Activated naive CD8-positive, alpha-beta T cell treated with anti-CD3 and anti-CD28 coated beads, Interleukin-2, amount 50 U/mL, for 24 hours (primary cell): ENCODE data around the gene CCNL1.
"Not testable (repeated sequence)": the region's sequence is repeated elsewhere in the genome, so short reads cannot be mapped to it uniquely, and the experiment has no call there.

Experiments
- ATAC-seq: fragments of 150-1000 bp; cut with Tn5 transposase; one replicate; pipeline ENCODE4 v1.10.0; 2021
- DNase-seq: peaks from one replicate; pipeline ENCODE4 v3.0.0; 2021
- H3K27ac Mint-ChIP-seq: one replicate; pipeline ENCODE4 v1.8.0; 2021; ENCODE audit warnings: mild to moderate bottlenecking, mixed read lengths
- H3K27me3 Mint-ChIP-seq: one replicate; pipeline ENCODE4 v1.8.0; 2021; ENCODE audit warnings: mixed read lengths
- H3K36me3 Mint-ChIP-seq: one replicate; pipeline ENCODE4 v1.8.0; 2021; ENCODE audit warnings: low read depth, mixed read lengths
- H3K4me1 Mint-ChIP-seq: one replicate; pipeline ENCODE4 v1.8.0; 2021; ENCODE audit warnings: mixed read lengths
- H3K4me3 Mint-ChIP-seq: one replicate; pipeline ENCODE4 v1.8.0; 2021; ENCODE audit warnings: mild to moderate bottlenecking, moderate library complexity, mixed read lengths
- H3K9me3 Mint-ChIP-seq: one replicate; pipeline ENCODE4 v1.8.0; 2021; ENCODE audit warnings: mixed read lengths

The CCNL1 gene

DNA sequence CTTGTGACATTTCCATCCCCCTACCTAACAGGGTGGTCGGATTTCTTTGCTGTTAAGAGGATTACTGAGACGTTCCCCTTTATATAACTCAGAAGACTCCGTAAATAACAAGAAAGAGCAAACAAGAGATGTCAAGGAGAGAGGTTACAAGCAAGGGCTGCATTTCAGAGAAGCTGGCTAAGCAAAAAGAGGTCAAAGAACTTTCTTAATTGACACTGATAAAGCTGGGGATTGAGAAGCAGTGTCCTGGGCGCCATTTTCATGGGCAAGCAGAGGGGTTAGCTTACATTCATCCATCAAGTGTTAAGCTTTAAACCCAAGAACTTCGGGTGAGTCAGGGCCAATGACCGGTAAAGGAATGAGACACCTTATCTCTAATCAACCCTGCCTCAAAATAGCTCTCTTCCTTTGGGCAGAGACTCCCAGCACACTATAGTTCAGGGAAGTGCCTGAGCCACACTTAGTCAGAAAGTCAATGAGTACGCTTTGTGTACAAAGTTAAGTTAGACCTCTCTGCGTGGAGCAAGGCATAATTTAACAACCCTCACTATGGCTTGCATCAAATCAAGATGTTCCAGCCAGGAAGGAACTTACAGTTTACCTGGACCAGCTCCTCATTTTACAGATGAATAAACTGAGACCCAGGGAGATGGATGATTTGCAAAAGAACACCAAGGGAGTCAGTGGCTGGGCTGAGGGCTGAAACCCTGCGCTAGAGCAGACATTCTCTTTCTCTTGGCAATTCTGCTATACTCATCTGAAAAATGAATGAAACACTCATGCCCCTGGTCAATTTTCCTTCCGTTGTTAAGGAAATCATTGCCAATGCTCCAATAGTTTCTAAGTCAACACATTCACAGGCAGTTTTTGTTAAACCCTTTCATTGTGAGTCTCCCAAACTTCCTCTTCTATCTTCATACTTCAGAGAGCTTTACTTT, 44.6 kb downstream of the CCNL1 start:
- Mint-ChIP-seq H3K27me3 (peaks cover 2% of the 10 kb centered on the region), H3K36me3 (no peaks in the 10 kb centered on the region), H3K4me3 (no peak overlapping the region), H3K4me1 (peaks cover 14% of the 10 kb centered on the region), H3K9me3 (no peaks in the 10 kb centered on the region), H3K27ac (no peak overlapping the region)
- no peak for ATAC-seq
- no peak for DNase-seq

DNA sequence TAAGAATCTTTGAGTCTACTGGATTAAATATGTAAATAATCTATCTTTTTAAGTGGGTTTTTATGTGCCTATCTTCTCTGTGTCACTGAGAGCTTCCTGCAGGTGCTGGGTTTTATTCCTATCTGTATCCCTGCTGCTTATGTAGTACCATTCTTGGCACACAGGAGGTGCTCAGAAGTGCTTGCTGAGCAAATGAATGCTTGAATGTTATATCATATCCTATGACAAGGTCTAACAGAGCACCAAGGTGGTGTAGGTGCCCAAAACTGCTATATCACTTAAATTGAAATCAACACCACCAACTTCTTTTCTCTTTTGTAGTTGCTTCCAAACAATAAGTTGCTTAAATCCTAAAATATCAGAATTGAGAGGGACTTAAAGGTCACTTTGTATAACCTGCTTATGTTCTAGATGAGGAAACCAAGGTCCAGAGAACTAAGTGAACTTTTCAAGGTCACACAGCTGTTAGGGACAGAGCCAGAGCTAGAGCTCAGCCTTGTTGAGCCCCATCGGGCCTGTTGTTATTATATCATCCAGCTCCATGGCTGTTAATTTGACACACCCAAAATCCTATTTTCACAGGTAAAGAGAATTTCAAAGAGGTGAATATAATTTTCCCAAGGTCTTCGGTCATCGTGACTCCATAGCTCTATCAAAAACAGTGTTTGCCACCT, 46.0 kb downstream of the CCNL1 start:
- peaks cover 7% of the 10 kb centered on the region for H3K4me1 Mint-ChIP-seq
- no peaks in the 10 kb centered on the region for H3K9me3 Mint-ChIP-seq
- ATAC-seq (no peak), DNase-seq (no peak)
- H3K4me3 Mint-ChIP-seq, result no peak overlapping the region
- H3K27ac Mint-ChIP-seq, result no peak overlapping the region
- H3K36me3 Mint-ChIP-seq, result no peaks in the 10 kb centered on the region
- H3K27me3 Mint-ChIP-seq, result peaks cover 2% of the 10 kb centered on the region

DNA sequence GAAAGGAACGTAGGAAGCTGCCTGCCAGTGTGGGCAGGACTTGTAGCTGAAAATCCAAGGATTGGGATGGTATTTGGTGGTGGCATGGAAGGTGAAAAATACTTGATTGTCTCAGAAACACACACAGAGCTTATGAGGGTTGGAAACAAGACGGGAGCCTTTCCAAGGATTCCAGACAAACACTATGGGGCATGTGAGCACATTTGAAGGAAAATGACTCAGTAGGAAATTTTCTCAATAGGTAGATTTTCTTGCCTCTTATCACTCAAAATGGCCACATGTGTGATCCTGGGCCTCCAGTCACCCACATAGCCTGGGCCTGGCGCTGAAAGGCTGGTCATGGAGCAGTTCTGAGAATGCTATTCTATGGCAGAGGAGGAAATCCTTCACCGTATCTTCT, 47.4 kb downstream of the CCNL1 start:
- no peak for ATAC-seq
- Mint-ChIP-seq H3K27ac (no peak overlapping the region), H3K9me3 (no peaks in the 10 kb centered on the region), H3K36me3 (no peaks in the 10 kb centered on the region), H3K4me1 (peaks cover 7% of the 10 kb centered on the region), H3K4me3 (no peak overlapping the region), H3K27me3 (peaks cover 2% of the 10 kb centered on the region)
- DNase-seq, result no peak

DNA sequence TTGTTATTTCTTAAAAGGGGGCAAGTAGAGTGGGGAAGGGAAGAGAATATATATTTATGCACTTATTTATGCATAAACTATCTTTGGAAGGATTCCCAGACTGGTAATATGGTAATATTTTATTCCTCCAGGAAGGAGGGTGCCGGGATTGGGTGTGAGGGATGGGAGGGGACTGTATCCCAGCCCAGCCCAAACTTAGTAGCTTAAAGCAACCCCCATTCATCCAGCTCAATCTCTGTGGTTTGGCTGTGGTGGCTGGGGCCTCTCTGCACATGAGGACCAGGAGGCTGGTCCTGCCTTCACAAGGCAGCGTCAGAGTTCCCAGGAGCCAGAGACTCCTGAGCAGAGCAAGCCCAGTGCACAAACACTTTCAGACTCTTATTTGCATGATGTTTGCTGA, 48.4 kb downstream of the CCNL1 start:
- H3K36me3 Mint-ChIP-seq, result no peaks in the 10 kb centered on the region
- no peak overlapping the region for H3K27ac Mint-ChIP-seq
- no peaks in the 10 kb centered on the region for H3K9me3 Mint-ChIP-seq
- H3K27me3 Mint-ChIP-seq, result peaks cover 2% of the 10 kb centered on the region
- no peak for DNase-seq
- no peak overlapping the region for H3K4me3 Mint-ChIP-seq
- H3K4me1 Mint-ChIP-seq, result peaks cover 7% of the 10 kb centered on the region
- ATAC-seq, result no peak

DNA sequence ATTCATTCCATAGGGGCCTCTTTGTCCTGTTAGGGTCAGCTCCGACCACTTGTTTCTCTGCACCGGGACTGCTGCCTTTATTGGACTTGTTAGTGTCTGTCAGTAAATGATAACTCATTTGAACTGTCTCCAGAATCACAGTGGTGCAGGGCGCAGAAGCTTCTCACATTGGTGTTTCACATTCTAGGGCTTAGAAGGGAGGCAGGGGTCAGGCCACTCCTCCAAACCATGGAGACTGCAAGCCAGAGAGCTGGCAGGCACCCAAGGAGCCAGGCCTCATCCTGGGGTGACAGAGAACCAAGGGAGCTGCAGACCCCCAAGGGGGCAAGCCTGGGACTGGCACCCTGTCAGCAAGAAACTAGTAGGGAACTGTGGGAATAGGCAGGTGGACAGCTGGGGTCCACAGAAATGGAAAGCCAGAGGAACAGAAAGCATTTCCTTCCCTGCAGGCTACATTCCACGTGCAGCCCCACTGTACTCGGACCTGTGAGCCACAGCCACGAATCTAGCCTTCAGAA, 49.1 kb downstream of the CCNL1 start:
- Mint-ChIP-seq H3K27me3 (no peaks in the 10 kb centered on the region), H3K27ac (no peak overlapping the region), H3K36me3 (no peaks in the 10 kb centered on the region), H3K4me3 (no peak overlapping the region), H3K4me1 (peaks cover 2% of the 10 kb centered on the region), H3K9me3 (no peaks in the 10 kb centered on the region)
- ATAC-seq (no peak), DNase-seq (no peak)

DNA sequence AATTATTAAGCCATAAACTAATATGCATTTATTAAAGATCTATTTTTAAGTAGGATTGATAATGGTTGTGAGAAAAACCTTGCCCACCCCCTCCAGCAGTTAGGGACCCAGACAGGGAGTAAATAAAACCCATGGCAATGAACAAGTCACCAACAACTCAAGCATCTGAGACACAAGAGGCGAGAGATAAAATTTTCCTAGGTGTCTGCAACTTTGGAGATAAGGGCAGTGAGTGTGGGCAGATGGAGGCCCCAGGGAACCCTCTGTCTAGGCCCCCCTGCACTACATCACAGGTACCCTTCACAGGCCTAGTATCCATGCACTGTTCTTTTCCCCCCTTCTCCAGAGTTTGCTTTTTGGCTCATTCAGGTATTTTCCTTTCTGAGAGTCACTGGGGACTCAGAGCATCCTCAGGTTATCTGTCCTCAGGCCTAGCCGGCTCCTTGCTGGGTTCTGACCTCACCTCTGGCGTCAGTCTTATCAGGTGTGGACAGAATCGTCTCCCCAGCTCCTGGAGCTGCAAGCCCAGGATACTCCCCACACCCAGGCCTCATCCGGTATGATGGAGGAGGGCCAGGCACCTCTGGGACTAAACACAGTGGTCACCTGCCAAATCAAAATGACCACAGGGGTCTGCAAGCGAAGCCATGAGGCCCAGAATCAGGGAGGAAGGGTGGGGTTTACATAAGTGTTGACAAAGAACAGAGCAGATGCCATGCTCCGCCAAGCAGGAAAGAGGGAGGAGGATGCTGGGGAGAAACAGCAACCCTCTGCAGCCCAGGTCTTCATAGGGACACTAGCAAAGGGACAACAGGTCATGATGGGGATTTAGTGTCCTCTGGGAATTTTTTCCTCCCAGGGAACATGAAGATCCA, 50.4 kb downstream of the CCNL1 start:
- Mint-ChIP-seq H3K4me1 (peaks cover 5% of the 10 kb centered on the region), H3K27ac (no peak overlapping the region), H3K4me3 (no peak overlapping the region), H3K27me3 (no peaks in the 10 kb centered on the region), H3K9me3 (no peaks in the 10 kb centered on the region), H3K36me3 (no peaks in the 10 kb centered on the region)
- ATAC-seq (no peak), DNase-seq (no peak)

DNA sequence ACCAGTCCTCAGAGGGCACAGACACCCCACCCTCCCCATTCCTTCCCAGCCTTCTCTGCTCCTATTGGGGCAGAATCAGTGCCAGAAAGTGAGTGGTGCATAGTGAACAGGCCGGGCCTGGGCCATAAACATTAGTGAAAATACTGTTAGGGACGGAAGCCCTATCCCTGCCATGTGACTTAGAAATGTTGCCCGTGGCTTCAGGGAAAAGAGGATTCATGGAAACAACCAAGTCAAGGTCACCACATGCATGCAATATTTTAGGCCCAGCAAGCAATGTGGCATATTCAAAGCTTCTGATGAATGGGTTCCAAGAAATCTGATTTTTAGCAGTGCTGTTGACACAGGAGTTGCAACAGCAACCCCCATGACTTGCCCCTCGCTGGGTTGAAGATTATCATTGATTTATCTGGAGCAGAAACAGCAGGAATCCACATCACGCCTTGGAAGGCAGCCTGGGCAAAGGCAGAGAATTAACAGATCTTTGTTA, 52.3 kb downstream of the CCNL1 start:
- no peak overlapping the region for H3K27ac Mint-ChIP-seq
- peaks cover 11% of the 10 kb centered on the region for H3K4me1 Mint-ChIP-seq
- no peaks in the 10 kb centered on the region for H3K36me3 Mint-ChIP-seq
- ATAC-seq (no peak), DNase-seq (no peak)
- H3K27me3 Mint-ChIP-seq, result no peaks in the 10 kb centered on the region
- H3K4me3 Mint-ChIP-seq, result no peak overlapping the region
- no peaks in the 10 kb centered on the region for H3K9me3 Mint-ChIP-seq

DNA sequence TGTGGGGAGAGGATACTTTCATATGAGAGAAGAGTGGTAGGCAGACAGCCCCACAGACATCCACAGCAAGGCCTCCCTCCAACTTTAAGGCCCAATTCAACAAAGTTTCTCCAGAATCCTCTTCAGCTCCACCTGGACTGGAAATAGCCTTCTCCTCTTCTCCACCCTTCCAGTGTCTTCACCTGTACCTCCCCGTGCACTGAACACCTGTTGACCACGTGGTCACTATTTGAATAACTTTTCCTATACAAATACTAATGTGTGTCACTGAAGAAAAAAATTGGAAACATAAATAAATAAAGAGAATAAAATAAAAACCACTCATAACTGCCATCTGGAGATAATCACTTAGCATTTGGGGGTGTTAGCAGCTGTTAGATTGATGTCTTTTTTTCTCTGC, 52.9 kb downstream of the CCNL1 start:
- Mint-ChIP-seq H3K27me3 (no peaks in the 10 kb centered on the region), H3K27ac (no peak overlapping the region), H3K4me3 (no peak overlapping the region), H3K36me3 (no peaks in the 10 kb centered on the region), H3K9me3 (no peaks in the 10 kb centered on the region), H3K4me1 (peaks cover 11% of the 10 kb centered on the region)
- ATAC-seq, result no peak
- no peak for DNase-seq

DNA sequence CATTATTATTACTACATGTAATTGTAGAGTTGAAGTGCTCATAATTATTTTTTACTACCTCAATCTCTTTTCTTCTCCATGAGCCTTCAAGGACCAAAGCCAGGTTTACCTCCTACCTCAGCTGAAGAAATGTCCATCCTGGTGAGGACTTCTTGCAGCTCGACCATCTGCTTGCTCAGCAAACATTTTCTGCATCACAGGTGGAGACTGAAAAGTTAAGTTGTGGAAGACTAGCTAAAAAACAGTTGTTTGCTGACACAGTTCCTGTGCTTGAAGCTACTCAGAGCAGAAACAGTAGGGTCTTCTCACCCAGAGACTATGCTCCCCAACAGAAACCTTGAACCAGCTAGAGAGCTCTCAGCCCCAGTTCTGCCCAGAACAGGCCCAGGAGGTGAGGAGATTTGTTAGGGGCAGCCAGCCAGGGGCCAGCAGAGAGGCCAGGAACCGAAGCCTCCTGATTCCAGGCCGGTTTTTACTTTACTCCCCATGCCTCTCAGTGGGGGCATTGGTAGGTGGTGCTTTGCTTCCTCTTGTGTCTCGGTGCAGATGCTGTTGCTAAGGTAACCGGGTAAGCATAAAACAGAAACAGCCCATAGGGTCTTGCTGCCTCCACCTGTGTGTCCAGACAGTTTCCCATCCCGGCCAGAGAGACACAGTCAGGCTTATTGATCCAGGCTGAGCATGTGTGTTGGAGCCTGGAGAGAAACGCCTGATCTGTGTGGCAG, 54.9 kb downstream of the CCNL1 start:
- H3K36me3 Mint-ChIP-seq, result no peaks in the 10 kb centered on the region
- no peak overlapping the region for H3K4me3 Mint-ChIP-seq

DNA sequence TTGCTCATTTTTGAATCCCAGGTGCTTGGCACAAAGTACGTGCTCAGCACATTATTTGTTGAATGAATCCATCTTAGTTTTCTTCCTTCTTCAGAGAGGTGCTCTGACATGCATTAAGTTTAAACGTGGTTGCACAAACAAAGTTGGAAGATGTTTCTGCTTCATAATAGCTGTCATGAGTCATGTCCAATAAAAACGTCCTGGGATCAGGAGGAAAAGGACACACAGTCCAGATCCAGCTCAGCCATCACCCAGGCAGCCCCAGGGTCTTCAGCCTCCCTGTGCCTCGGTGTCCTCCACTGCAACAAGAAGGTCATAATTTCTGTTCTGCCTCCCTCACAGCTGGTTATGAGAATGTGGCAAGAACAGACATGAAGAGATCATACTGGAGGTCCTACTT, 55.4 kb downstream of the CCNL1 start:
- no peak for ATAC-seq
- Mint-ChIP-seq H3K27ac (peak overlapping the region; percentile 11), H3K36me3 (no peaks in the 10 kb centered on the region), H3K27me3 (no peaks in the 10 kb centered on the region), H3K4me1 (peaks cover 17% of the 10 kb centered on the region), H3K9me3 (no peaks in the 10 kb centered on the region), H3K4me3 (no peak overlapping the region)
- DNase-seq, result no peak

More for the DNA sequence above, 54.9 kb downstream of the CCNL1 start:
- Mint-ChIP-seq H3K27me3 (no peaks in the 10 kb centered on the region), H3K4me1 (peaks cover 12% of the 10 kb centered on the region), H3K27ac (no peak overlapping the region), H3K9me3 (no peaks in the 10 kb centered on the region)
- DNase-seq (no peak), ATAC-seq (no peak)

DNA sequence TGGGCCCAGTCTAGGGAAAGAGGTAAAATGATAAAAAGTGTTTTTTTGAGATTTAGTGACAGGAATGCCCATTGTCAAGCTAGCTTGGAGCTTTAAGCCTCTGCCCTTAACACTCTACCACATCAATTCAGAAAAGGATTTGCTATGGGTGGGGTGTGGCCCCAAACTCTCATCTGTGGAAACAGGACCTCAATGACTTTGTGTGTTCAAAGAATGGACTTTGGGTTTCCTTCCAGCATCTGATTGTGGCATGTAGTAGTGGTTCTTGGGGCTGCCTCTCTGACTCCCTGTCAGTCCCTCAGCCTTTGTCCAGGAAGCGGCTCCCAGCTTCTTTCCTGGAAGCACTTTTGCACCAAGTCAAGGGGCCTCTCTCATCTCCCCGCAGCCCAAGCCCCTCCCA, 56.1 kb downstream of the CCNL1 start:
- ATAC-seq, result no peak
- no peak overlapping the region for H3K4me3 Mint-ChIP-seq
- no peaks in the 10 kb centered on the region for H3K9me3 Mint-ChIP-seq
- no peaks in the 10 kb centered on the region for H3K36me3 Mint-ChIP-seq
- H3K4me1 Mint-ChIP-seq, result peaks cover 24% of the 10 kb centered on the region
- no peaks in the 10 kb centered on the region for H3K27me3 Mint-ChIP-seq
- DNase-seq, result no peak
- no peak overlapping the region for H3K27ac Mint-ChIP-seq

DNA sequence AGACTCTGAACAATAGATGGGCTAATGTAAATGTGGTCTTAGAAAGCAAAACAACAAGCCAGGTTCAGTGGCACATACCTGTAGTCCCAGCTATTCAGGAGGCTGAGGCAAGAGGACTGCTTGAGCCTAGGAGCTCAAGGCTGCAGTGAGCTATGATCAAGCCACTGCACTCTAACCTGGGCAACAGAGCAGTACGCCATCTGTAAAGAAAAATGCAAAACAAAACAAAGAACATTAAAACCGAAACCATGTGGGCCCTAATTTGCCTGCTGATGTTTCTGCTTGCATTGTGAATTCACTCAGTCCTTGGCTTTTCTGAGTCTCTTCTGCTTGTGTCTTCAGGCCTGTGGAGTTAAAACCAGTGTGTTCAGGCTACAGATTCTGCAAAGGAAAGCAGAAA, 56.7 kb downstream of the CCNL1 start:
- no peak for ATAC-seq

DNA sequence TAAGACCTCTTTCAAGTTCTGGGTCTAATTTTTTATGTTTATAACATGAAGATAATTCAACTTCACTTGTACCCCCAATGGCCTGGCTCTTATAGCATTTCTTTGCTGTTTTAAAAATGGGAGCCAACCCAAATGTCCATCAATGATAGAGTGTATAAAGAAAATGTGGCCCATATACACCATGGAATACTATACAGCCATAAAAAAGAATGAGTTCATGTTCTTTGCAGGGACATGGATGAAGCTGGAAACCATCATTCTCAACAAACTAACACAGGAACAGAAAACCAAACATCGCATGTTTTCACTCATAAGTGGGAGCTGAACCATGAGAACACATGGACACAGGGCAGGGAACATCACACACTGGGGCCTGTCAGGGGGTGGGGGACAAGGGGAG, 57.4 kb downstream of the CCNL1 start:
- H3K27me3 Mint-ChIP-seq, H3K27ac Mint-ChIP-seq, ATAC-seq, H3K9me3 Mint-ChIP-seq, H3K4me3 Mint-ChIP-seq, H3K36me3 Mint-ChIP-seq, DNase-seq: not testable (repeated sequence)
- H3K4me1 Mint-ChIP-seq, result peaks cover 33% of the 10 kb centered on the region

More for the DNA sequence above, 56.7 kb downstream of the CCNL1 start:
- no peak overlapping the region for H3K4me3 Mint-ChIP-seq
- H3K27me3 Mint-ChIP-seq, result no peaks in the 10 kb centered on the region
- H3K36me3 Mint-ChIP-seq, result no peaks in the 10 kb centered on the region
- no peak overlapping the region for H3K27ac Mint-ChIP-seq
- DNase-seq, result no peak
- no peaks in the 10 kb centered on the region for H3K9me3 Mint-ChIP-seq
- H3K4me1 Mint-ChIP-seq, result peaks cover 30% of the 10 kb centered on the region

DNA sequence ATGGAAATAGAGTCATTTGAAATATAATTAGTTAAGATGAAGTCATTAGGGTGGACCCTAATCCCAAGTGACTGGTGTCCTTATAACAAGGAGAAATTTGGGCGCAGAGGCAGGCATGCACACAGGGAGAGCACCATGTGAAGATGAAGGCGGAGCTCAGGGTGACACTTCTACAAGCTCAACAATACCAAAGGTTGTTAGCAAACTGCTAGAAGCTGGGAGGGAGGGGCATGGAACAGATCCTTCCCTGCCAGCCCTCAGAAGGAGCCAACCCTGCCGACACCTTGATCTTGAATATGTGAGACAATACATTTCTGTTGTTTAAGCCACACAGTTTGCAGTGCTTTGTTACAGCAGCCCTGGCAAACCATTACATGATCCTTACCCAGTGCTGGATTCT, 57.8 kb downstream of the CCNL1 start:
- no peaks in the 10 kb centered on the region for H3K9me3 Mint-ChIP-seq
- H3K4me3 Mint-ChIP-seq, result no peak overlapping the region
- ATAC-seq (no peak), DNase-seq (no peak)
- no peak overlapping the region for H3K27ac Mint-ChIP-seq
- H3K27me3 Mint-ChIP-seq, result no peaks in the 10 kb centered on the region
- H3K4me1 Mint-ChIP-seq, result peaks cover 33% of the 10 kb centered on the region
- H3K36me3 Mint-ChIP-seq, result no peaks in the 10 kb centered on the region
